GM13976 (cell line): ENCODE data around the gene PHC2.
A peak's percentile ranks its signal among the peaks of the same experiment; 100 is the strongest.

Experiments used
- DNase-seq: peaks from one replicate; pipeline ENCODE4 v3.0.0; 2012; ENCODE audit warnings: low spot score
- CTCF ChIP-seq: IDR thresholded peaks from 2 replicates; pipeline ENCODE4 v1.5.1; 2012; ENCODE audit warnings: borderline replicate concordance, mild to moderate bottlenecking; ENCODE audit not compliant: insufficient read depth; ENCODE audit errors: extremely low read depth, missing control alignments, control extremely low read depth
- in situ Hi-C: fragments of 300-500 bp; cut with MboI; formaldehyde crosslinking; loops from one replicate; pipeline ENCODE4 v1.12.0; 2022; ENCODE audit warnings: low sequenced_read_pairs, mixed read lengths, inconsistent platforms; ENCODE audit not compliant: unreplicated experiment

Gene PHC2

GRCh38 chr1:33426916-33427315 is 4.0 kb downstream of the PHC2 start:
- in situ Hi-C loops, result no loop called here
- no peak for DNase-seq
- no peak for TF ChIP-seq CTCF

DNA sequence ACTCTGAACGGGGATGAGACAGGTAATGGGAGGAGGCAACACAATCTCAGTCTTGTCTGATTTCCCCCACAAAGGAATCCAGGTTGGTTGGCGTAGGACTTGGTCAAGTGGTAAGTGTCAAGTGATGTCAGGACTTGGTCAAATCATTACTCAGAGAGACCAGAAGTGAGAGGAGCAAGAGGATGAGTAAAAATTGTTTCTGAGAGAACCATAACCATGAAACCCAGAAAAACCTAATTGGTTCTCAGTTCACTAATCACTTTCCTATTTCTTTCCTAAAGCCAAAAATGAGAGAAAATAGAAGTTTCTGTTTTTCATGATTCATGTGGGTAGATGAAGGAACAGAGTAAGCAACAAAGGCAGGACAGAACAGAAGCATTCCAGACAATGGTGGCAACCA is 5.0 kb downstream of the PHC2 start:
- in situ Hi-C loops, result no loop called here
- TF ChIP-seq CTCF, result no peak
- DNase-seq, result peak; percentile 34

- no peak for DNase-seq
- no peak for TF ChIP-seq CTCF
- in situ Hi-C loops, result no loop called here
These were observed 6.3 kb downstream of the PHC2 start for GRCh38 chr1:33424610-33425009.

DNA sequence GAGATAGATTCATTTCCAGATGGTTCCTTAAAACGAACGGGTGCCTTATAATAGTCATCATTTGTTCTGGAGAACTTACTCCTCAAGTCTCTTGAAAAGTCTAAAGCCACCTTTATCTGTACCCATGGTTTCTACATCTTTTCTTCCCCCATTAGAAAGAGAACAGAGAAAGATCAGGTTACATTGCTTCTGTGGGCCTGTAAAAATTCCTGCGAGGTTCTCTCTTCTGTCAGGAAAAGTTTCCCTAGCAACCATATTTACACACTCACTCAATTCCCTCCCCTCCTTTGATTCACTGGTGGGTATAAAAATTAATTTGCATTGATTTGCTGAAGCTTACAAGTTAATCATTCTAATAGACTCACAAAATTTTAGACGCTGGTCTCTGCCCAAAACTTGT is 6.7 kb downstream of the PHC2 start:
- TF ChIP-seq CTCF, result no peak

DNA sequence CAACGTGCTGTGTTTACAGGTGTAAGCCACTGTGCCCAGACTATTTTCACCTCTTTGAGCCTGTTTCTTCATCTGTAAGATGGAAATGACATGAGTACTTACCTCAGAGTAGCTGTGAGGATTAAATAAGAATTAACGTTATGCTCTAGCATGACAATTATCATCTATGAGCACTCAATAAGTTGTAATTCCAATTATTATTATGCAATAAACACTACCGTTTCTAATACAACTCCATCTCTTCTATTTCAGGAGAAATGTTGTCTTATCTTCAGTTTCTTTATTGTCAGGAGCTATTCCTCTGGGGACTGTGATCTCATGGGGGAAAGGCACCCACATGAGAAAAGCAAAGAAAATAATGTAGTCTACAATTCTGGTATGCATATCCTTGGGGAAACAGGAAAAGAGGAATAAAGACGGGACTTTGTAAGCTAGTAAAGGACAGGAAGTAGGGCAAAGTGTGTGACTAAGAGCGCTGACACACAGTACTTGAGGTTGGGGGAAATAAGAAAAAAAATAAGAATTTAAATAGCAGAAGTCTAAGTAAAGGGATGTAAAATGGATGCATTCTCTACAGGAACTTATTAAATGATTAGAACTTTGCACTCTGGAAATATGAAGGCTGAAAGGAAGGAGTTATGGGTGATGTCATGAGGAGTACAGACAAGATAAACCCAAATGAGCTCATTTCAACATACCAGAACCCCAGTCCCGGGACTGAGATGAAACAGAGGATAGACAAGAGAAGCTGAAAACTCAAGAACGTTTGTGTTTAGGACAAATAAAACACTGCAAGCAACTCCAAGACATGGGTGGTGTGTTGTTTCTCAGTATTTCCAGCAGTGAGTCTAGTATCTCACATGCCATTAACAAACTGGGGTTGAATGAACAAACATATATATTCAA is 9.8 kb downstream of the PHC2 start:
- no peak for TF ChIP-seq CTCF
- in situ Hi-C loops, result no loop called here
- no peak for DNase-seq

More for the DNA sequence above, 6.7 kb downstream of the PHC2 start:
- DNase-seq, result no peak
- in situ Hi-C loops, result no loop called here

DNA sequence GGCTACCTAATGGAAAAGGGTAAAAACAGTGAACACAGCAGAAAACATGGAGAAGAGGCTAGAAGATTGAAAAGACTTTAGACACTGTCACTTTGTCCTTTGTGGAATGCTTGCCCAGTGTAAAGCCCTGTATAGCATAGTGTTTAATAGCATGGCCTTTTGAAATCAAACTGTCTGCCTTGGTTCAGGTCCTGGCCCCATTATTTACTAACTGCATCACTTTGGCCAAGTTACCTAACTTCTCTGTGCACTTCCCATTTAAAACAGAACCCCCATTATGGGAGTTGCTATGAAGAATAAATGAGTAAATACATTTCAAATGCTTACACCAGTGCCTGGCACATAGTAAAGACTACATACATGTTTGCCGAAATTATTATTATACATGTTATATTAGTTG is 12.1 kb downstream of the PHC2 start:
- in situ Hi-C loops, result no loop called here
- no peak for DNase-seq
- no peak for TF ChIP-seq CTCF
